Dedifferentiated amniotic fluid mesenchymal stem cell (primary cell): ENCODE data around the gene TMEM164.

Experiments
- DNase-seq: peaks from one replicate; pipeline ENCODE4 v3.0.0-alpha.2; 2016; ENCODE audit errors: extremely low spot score

TMEM164 gene

GRCh38 chrX:110003167-110004156 lies 548 bp downstream of the TMEM164 start:
- DNase-seq, result no peak

- DNase-seq, result no peak
Observed at GRCh38 chrX:110004215-110004614, 1.3 kb downstream of the TMEM164 start.

DNA sequence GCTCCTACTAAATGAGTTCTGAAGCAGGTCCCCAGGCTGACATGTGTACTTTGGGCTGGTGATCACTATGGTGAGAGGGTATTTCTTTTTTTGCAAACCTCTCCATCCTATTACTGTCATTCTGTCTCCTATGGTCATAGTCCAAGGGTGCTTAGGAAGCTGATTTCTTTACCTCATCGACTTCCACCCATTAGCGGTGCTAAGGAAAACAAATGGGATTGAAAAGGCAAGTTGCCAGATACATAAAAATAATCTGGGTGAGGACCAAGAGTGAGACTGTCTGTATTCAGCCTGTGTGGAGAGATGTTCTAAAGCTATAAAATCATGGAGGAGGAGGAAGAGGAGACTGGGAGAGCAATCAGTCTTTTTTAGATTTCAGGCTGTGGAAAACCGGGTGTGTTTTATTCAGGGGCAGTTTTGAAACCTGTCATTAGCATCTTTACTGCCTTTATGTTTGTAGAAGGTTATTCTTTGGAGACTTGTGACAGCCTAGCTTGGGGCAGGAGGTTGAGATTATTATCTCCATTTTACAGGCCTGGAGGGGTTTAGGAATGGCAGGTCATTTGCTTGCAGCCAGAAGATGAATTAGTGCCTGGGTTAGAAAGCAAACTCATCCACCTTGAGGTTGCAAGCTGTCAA lies 1.9 kb downstream of the TMEM164 start:
- DNase-seq, result no peak

DNA sequence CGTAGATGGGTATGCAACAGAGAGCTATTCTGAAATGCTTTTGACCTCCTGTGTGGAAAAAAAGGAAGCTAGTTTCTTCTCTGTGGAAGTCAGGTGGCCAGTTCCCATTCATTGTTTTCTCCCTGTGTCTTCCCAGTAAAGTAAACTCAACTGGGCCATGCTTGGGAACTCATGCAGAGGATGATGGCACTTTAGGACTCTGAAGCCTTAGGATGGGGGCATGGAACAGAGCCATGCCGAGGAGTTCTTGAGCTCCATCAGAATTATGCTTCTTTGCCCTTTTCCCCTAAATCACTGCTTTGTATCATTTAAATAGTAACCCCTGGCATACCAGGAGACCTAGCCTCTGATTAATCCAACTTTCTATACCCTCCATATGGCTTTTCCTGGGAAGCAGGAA lies 3.2 kb downstream of the TMEM164 start:
- no peak for DNase-seq

DNA sequence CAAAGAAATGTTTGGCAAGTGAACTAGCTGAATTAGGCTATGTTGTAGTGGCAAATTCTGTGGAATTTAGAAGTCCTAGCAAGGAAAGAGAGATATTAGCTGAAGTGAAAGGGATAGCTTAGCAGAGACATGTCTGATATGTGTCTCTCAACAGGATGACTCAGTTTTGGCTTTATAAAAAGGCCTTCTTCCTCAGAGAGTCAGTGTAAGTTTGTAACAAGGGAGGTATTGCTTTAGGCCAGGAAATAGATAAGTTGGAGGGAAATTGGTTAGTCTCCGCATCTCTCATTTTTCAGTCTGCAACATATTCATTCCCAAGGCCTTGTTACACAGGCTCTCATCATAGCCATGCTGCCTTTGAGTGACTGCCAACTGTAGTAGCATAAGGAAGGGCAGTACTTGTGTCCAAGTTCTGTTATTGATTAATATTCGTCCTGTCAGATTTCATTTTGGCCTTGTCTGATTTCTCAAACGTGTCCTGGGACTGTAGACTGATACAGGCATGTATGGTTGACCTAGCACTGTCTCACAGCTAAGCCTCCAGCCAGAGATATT lies 4.0 kb downstream of the TMEM164 start:
- DNase-seq, result no peak

GRCh38 chrX:110008011-110008635 lies 5.2 kb downstream of the TMEM164 start:
- DNase-seq, result no peak

GRCh38 chrX:110012818-110013485 lies 10.0 kb downstream of the TMEM164 start:
- no peak for DNase-seq

DNA sequence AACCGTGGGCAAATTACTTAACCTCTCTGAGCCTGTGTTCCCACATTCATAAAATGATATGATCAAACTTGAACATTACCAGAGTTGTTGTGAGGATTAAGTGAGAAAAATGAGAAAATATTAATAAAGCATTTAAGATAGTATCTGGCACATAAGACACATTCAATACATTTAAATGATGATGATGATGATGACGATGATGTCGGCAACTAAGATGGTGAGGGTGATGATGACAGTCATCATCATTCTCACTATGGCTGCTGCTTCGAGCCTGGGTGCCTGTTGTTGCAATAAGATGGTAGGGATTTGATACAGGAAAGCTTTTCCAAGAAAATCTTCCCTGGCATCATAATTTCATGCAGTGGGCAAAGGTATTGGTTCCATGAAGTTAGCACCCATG lies 11.1 kb downstream of the TMEM164 start:
- DNase-seq, result no peak

DNA sequence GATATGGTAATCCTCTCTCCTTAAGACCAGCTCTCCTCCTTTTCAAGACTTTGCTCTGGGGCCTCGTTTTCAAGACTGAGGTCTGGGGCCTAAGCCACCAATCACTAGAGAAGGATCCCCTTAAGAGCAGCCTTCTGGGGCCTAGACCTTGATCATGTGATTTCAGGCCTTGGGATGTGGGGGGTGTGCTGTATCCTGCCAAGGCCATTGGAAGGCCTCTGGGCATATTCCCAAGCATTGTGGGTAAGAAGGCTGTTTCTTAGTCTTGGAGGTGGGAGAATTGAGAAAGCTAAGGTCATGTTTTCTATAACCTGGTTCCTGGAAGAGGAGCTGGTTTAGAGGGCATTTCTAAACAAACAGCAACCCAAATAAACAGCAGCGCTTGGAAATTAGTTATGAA lies 12.1 kb downstream of the TMEM164 start:
- no peak for DNase-seq

GRCh38 chrX:110015915-110016314 lies 13.0 kb downstream of the TMEM164 start:
- no peak for DNase-seq

- no peak for DNase-seq
Observed at GRCh38 chrX:110020536-110020935, 17.6 kb downstream of the TMEM164 start.

GRCh38 chrX:110021258-110022022 lies 18.5 kb downstream of the TMEM164 start:
- peak; percentile 22 for DNase-seq

DNA sequence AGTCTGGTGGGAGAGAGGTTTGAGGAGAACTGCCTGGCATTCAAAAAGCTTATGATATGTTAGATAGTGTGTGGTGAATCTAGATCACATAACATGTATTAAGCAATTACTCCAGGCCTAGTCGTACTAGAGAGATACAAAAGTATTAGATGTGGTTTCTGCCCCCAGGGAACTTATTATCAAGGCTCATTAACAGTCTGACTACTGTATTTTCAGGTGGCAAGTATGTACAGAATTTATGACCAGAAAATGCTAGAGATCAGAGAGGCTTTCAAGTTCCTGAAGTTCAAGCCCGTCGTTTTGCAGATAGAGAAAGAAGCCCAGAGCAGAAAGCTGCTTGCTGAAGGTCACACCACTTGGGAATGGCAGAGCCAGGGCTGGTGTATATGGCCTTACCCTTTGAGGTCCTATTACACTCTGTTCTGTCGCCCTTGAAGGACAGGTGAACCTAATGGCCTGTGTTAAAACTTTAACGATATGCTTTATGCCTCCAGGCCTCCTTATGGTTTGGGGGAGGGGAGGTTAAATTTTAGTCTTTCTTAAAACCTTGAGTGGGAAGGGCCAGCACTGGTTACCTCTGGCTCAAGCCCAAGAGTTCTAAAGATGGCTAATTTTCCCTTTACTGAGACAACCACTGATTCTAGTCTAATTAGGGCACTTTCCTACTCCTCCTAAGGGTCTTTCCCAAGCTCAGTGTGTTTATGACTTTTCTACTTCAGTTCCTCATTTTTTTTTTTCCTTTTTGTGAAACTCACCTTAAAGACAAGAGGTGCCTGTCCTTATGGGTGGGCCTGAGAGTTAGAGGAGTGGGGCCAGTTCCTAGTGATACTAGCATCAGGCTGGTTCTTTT lies 19.9 kb downstream of the TMEM164 start:
- DNase-seq, result no peak

DNA sequence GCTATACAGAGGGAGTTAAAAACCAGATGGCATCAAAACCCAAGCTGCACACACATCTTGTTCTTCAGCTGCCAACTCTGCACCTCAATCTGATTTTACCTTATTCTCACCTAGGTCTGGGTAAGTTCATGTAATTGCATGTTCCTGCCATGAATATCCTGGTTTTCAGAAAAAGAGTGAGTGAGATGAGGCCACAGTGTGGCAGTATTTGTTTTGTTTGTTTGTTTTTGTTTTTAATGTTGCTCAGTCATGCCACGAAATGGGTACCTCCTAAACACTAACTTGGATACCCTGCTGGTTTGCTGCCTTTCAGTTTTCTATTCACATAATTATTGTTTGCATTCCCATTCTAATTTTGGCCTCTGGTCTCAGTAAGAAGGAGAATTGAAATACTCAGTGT lies 22.5 kb downstream of the TMEM164 start:
- DNase-seq, result no peak

DNA sequence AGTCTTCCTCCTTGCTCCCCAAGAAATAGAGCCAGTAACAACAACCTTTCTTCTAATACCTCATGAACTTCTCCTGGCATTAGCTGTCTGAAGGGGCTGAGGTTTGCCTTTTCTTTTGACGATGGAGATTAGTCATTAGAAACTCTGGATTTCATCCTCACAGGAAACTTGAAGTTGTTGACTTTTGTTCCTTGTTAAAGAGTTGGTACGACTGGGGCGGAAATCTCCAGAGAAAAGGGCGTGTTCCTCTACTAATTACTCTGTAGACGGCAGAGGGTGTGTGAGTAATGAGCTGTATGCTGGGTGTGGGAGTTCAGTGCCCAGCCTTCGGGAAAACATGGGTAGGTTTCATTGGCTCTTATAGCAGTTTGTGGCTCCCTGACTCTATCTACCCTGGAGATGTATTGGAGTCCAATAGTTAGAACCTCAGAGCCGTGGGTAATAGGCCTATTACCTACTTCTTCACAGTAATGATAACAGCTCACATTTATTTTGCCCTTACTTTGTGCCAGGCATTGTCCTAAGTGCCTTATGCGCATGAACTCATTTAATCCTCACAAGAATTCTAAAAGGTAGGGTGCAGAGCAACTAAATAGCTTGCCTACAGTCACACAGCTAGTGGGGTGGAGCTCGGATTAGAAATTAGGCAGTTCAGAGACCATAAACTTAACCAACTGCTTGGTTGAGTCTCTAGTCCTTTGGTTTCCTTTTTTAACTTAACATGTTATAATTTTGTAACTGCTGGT lies 23.4 kb downstream of the TMEM164 start:
- no peak for DNase-seq

DNA sequence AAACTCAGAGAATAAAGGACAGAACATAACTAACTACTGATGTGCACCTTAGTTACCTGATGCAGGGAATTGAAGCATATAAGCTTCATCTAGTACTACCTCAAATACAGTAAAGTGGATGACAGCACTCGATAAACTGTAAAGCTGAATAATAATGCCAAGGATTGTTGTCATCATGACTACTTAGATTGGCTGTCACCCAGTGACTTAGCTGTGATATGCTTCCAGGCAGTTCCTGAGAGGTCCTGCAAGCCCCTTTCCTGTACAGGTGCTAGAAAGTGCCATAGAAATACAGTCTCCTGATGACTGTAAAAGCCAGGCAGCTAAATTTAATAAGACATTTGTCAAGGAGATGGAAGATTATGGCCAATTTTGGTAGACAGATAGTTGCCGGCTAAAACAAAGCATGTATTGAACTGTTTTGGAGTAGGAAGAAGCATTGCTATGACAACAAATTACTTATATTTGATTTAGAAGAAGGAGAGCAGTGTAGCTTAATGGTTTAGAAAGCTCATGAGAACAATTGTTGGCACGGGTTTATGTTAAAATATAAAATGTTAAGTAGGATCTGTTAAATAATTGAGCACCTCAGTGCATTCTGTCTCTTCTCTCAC lies 29.7 kb downstream of the TMEM164 start:
- no peak for DNase-seq

GRCh38 chrX:110034036-110034435 lies 31.1 kb downstream of the TMEM164 start:
- DNase-seq, result no peak

DNA sequence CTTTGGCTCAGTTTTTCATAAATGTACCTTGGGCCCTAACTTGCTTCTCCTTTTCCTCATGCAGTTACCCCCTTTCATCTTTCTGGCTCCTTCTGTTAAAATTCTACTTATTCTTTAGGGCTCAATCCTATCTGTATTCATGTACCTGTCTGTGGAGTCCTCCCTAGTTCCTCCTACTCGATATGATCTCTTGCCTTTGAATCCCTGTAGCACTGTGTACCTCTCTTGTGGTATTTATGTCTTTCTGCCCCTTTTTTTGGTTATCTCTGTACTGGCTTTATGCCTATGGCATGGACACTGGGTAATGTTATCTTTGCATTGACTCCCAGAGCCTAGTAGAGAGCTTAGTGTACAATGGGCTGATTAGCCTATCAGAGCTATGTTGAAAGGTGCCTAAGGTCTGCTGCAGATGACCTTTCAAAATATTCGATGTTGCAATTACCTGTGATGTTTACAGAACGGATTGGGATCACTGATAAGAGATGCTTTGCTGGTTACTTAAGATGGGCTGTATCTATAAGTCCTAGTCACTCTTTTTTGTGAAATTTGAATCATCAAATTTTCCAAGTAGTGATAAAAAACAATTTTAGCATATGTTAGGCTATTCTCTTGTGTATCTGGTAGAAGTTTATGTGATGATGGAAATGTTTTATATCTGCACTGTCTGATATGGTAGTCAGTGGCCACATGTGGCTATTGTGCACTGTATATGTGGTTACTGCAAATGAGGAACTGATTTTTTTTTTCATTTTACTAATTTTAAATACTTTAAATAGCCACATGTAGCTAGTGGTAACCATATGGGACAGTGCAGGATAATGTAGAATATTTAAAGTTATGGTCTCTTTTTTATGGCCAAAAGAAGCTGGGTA lies 33.5 kb downstream of the TMEM164 start:
- no peak for DNase-seq
